ENCODE measurements around the gene C2orf78. TPM values are rescaled to one million over a fixed set of nuclear protein-coding genes. Genes with fewer than 3 reads are reported as not detected.

C2orf78 gene
- total and polyA plus RNA-seq, 2 of the 4 experiments (the other 2 are of a cell fraction): 0.03 TPM; not detected in 1

- no peak overlapping the region for H2AK5ac ChIP-seq (ENCODE audit: low read depth, low read length)
- H3K14ac ChIP-seq (replicated peaks; ENCODE audit: low read depth, low read length): no peak overlapping the region
- H2AK9ac ChIP-seq (replicated peaks; ENCODE audit: low read depth, low read length, poor library complexity): no peak overlapping the region
- H4K5ac ChIP-seq (ENCODE audit: low read depth, low read length): no peak overlapping the region
- ATAC-seq (ENCODE audit: low read depth) (no peak), DNase-seq (no peak)
- H3K9ac ChIP-seq (ENCODE audit: low read depth, low read length): no peak overlapping the region
- H3K27me3 ChIP-seq (ENCODE audit: control insufficient read depth, insufficient read depth, low read length): no peaks in the 10 kb centered on the region
- no peak overlapping the region for H3K4me2 ChIP-seq (ENCODE audit: low read depth, low read length)
- dilution Hi-C loops (cut with HindIII; ENCODE audit: low sequenced_read_pairs, unreplicated experiment) (no loop called here), intact Hi-C loops (cut with micrococcal nuclease) (no loop called here), in situ Hi-C loops (cut with MboI; ENCODE audit: low sequenced_read_pairs) (no loop called here)
- peaks cover 0 to 8% of the 10 kb centered on the region in 2 experiments; a peak in 2 of 4 replicates for H3K79me1 ChIP-seq (ENCODE audit: low read depth in 1 of 2, low read length in 2 of 2)
- TF ChIP-seq MXI1 (IDR thresholded peaks at IDR 0.05; ENCODE audit: borderline replicate concordance, low read depth, low read length) (no peak), MAZ (IDR thresholded peaks at IDR 0.05; ENCODE audit: borderline replicate concordance, low read depth, low read length) (no peak), NFE2L2 (IDR thresholded peaks at IDR 0.05; ENCODE audit: low read depth, low read length) (no peak), RAD21 (IDR thresholded peaks at IDR 0.05; ENCODE audit: low read length) (no peak), ELK1 (IDR thresholded peaks at IDR 0.05; ENCODE audit: borderline replicate concordance, low read depth, low read length) (no peak), SMC3 (IDR thresholded peaks at IDR 0.05; ENCODE audit: low read depth, low read length) (no peak), CHD1 (IDR thresholded peaks at IDR 0.05; ENCODE audit: low read depth, low read length) (no peak), CTCF (conservative IDR thresholded peaks at IDR 0.05; ENCODE audit: low read depth, low read length) (no peak), BHLHE40 (IDR thresholded peaks at IDR 0.05; ENCODE audit: low read depth, low read length) (no peak), USF2 (IDR thresholded peaks at IDR 0.05; ENCODE audit: low read depth, low read length) (no peak)
- no peak overlapping the region for H2BK120ac ChIP-seq (ENCODE audit: low read depth, low read length)
- no peak overlapping the region for H3K56ac ChIP-seq (ENCODE audit: extremely low read depth, insufficient read depth, low read length)
- no peak overlapping the region for H2AFZ ChIP-seq (replicated peaks; ENCODE audit: low read length, poor library complexity)
- no peak overlapping the region for H4K91ac ChIP-seq (ENCODE audit: insufficient read depth, low read depth, low read length)
- H2BK5ac ChIP-seq (ENCODE audit: low read depth, low read length, poor library complexity, severe bottlenecking): no peak overlapping the region
- no peak overlapping the region for H3K18ac ChIP-seq (ENCODE audit: low read depth, low read length)
- H3K4me3 ChIP-seq (ENCODE audit: insufficient read depth, low read depth, low read length): no peak overlapping the region
- no peaks in the 10 kb centered on the region for H3K9me3 ChIP-seq (ENCODE audit: control insufficient read depth, insufficient read depth, low read length)
- peaks cover 7% of the 10 kb centered on the region; the same call in 1 of the 2 replicates for H4K20me1 ChIP-seq (ENCODE audit: insufficient read depth, low read length)
- ChIA-PET CTCF (no interaction called here), POLR2A (ENCODE audit: unreplicated experiment) (interaction anchor here (0.6 kb wide), 1 partner anchor 316 kb away, joined by 3 read pairs; the partner anchor contains the start of gene MOB1A)
- H3K9me1 ChIP-seq (ENCODE audit: insufficient read depth, low read length): peaks cover 7% of the 10 kb centered on the region
- peaks cover 24% of the 10 kb centered on the region for H3K36me3 ChIP-seq (ENCODE audit: control insufficient read depth, insufficient read depth, low read length)
- H3K4me1 ChIP-seq (ENCODE audit: control insufficient read depth, insufficient read depth, low read length): peaks cover 6% of the 10 kb centered on the region
- H4K8ac ChIP-seq (ENCODE audit: low read depth in 2 of 2, low read length in 2 of 2): no peak overlapping the region
- WGBS, 2 experiments (ENCODE audit: extremely low coverage in 2 of 2, insufficient read length in 1 of 2): 83% methylated on average over 1 of the region's 2 CpGs; no CpG with 5 or more reads in 1 of the 2 experiments
- H2BK20ac ChIP-seq (ENCODE audit: low read depth, low read length): no peak overlapping the region
- BruUV-seq (replicated peaks): no TSS peak
- no peak overlapping the region for H3K23ac ChIP-seq (ENCODE audit: low read depth, low read length)
- H3K27ac ChIP-seq (ENCODE audit: insufficient read depth, low read length): no peak overlapping the region
- H3K4ac ChIP-seq (ENCODE audit: low read depth, low read length): no peak overlapping the region
- H2BK15ac ChIP-seq (ENCODE audit: low read depth, low read length): no peak overlapping the region
These were observed 79.0 kb downstream of the C2orf78 start for GRCh38 chr2:73862987-73863386.

Measured in IMR-90 (cell line).